ENCODE data around the gene MYL6B.
A peak's percentile ranks its signal among the peaks of the same experiment; 100 is the strongest.

MYL6B gene

DNA sequence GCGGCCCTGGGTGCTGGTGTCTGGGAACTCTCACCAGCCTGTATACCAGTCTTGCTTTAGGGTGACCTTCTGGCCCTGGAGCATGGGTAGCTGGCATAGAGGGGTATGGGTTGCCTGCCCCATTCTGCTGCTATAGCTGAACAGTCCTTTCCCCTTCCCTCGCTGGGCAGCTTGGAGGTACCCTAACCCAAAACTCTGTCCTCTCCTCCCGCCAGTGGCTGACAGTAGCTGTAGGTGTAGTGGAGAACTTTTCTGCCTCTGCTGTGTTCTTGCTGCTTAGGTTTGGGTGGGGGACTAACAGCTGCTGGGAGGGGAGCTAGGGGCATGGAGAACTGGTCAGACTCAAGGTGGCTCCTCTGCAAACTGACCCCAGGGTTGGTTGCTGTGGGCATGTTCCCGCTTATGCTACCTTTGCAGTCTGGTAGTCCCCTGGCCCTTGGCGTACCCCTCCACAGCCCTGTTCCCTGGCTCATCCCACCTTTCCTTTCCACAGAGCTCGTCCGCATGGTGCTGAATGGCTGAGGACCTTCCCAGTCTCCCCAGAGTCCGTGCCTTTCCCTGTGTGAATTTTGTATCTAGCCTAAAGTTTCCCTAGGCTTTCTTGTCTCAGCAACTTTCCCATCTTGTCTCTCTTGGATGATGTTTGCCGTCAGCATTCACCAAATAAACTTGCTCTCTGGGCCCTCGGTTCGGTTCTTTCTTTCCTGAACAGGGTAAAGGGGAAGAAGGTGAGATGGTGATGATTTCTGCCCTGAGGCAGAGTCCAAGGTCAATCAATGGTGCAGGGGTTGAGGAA, 8.7 kb downstream of the MYL6B start:
- peaks cover 88% of the 10 kb centered on the region for H3K36me3 Mint-ChIP-seq (ENCODE audit: low read depth)
- peak overlapping the region; percentile 98 for H3K27ac Mint-ChIP-seq
- H3K27me3 Mint-ChIP-seq = no peaks in the 10 kb centered on the region
- intact Hi-C loops (cut with micrococcal nuclease) = no loop called here
- no peaks in the 10 kb centered on the region for H3K9me3 Mint-ChIP-seq
- H3K4me3 Mint-ChIP-seq = peak overlapping the region; percentile 93
- peaks cover 47% of the 10 kb centered on the region for H3K4me1 Mint-ChIP-seq (ENCODE audit: low read depth)

DNA sequence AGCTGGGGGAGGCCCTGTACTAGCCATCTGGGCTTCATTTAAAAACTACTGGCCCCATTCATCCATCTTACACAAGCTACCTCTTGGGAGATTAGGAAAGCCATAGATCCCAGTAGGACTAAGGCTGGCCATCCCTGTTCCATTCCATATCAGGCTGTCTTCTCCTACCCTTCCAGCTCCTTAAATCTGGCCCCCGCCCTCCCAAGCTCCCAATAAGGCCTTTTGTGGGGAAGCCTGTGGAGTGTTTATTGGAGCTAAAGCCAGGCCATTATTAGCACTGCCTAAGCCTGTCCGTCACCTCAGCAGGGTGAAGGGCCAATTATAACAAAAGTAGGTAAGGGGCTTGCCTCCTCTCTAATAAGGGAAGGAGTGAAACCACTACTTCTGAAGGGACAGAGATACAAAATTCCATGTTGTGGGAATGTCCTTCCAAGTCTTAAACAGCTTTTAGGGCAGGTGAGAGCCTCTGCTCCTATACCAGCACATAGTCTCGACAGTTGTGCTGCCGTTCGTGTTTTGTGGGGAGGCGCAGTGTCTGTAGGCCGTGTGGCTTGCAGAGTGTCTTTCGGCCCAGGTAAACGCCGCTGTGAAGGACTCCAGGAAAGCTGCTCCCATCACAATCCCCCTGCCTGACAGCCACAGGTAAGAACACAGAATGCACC, 9.4 kb downstream of the MYL6B start:
- H3K27ac Mint-ChIP-seq = peak overlapping the region; percentile 60
- intact Hi-C loops (cut with micrococcal nuclease) = no loop called here
- no peaks in the 10 kb centered on the region for H3K27me3 Mint-ChIP-seq
- peaks cover 47% of the 10 kb centered on the region for H3K4me1 Mint-ChIP-seq (ENCODE audit: low read depth)
- no peaks in the 10 kb centered on the region for H3K9me3 Mint-ChIP-seq
- no peak overlapping the region for H3K4me3 Mint-ChIP-seq
- peaks cover 95% of the 10 kb centered on the region for H3K36me3 Mint-ChIP-seq (ENCODE audit: low read depth)

DNA sequence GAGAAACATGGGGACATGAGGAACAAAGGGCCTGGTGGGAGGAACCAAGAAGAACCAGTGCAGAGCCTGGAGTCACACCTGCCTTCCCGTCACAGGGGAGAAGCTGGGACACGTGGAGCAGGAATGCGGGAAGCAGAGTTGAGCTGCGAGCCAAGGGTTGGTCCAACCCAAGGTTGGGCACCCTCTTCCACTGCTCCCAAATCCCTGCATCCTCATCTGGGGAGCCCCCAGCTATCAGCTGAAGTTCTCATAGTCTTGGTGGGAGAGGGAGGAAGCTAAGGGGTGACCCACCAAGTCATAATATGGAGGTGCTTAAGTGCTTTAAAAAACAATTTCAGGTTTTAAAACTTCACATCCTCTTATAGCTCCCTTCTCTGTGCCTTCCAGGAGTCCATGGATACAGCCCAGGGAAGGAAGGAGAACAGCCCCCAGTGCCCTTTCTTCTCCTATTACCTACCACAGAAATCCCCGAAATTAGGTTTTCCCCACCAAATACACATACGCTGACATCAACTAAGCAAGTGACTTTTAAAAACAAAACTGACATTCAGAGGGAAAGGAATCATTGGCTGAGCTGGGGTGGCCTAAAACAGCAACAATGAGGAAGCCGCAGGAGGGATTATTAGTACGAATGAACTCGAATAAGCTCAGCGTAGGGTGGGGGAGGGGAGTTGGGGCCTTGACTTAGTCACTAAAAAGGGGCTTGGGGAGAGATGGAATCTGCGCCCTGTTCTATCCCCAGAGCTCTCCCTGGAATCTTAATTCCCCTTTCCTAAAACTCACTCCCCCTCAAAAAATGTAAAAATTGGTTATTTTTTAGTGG, 10.3 kb downstream of the MYL6B start:
- H3K4me1 Mint-ChIP-seq (ENCODE audit: low read depth) = peaks cover 40% of the 10 kb centered on the region
- intact Hi-C loops (cut with micrococcal nuclease) = no loop called here
- no peaks in the 10 kb centered on the region for H3K9me3 Mint-ChIP-seq
- peaks cover 100% of the 10 kb centered on the region for H3K36me3 Mint-ChIP-seq (ENCODE audit: low read depth)
- no peaks in the 10 kb centered on the region for H3K27me3 Mint-ChIP-seq
- H3K4me3 Mint-ChIP-seq = no peak overlapping the region
- no peak overlapping the region for H3K27ac Mint-ChIP-seq

DNA sequence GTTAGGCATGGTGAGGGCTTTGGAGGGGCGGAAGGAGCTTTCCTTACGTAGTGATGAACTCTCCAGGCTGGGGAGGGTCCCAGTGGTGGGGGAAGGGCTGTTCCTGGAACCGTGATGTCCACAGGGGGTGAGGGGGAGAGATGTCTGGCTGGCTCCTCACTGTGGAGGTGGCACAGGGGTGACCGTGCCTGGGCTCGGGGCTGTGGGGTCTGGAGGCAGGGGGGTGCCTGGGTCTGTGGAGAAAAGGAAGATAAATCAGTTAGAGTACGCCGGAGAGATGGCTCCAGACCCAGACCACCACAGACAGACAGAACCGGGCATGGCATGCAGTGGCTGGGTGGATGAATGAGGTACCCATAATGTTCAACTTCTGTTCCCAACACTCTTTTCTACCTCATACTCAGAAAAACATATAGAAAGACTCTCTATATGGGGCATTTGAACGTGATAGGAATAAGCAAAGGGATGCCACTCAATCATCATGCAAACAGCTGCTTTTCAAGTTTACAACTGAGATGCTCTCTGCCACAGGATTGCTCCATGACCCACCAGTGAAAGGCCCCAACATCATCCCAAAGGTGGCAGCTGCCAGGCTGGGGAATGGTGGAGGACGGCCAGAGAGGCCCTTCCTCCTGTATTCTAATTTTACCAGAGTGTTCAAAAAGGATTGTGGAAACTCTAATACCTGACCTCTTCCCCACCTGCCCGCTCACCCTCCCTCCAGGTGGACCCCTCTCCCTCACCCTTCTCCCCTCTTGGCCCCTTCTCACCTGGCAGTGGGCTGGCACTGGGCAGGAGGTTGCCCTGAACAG, 11.4 kb downstream of the MYL6B start:
- Mint-ChIP-seq H3K4me3 (no peak overlapping the region), H3K36me3 (ENCODE audit: low read depth) (peaks cover 100% of the 10 kb centered on the region), H3K9me3 (no peaks in the 10 kb centered on the region), H3K27ac (peak overlapping the region; percentile 23), H3K27me3 (no peaks in the 10 kb centered on the region), H3K4me1 (ENCODE audit: low read depth) (peaks cover 37% of the 10 kb centered on the region)
- intact Hi-C loops (cut with micrococcal nuclease) = no loop called here

DNA sequence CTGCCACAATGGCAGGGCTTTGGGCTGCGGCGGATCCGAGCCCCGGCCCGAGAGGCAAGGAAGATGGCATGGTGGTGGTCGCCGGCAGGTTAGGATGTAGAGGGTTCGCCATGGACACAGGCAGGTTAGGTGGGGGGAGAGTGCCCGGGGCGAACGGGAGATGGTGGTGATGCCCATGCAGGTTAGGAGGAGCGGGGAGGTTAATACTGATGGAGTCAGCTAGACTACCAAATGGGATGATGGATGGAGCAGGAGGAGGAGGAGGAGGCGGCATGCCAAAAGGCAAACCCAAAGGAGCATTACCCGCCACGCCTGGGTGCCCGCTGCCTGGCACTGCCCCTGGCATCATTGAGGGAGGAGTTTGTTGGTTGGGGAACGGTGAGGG, 11.9 kb downstream of the MYL6B start:
- Mint-ChIP-seq H3K36me3 (ENCODE audit: low read depth) (peaks cover 100% of the 10 kb centered on the region), H3K4me1 (ENCODE audit: low read depth) (peaks cover 31% of the 10 kb centered on the region), H3K27ac (no peak overlapping the region), H3K4me3 (no peak overlapping the region), H3K27me3 (no peaks in the 10 kb centered on the region), H3K9me3 (no peaks in the 10 kb centered on the region)
- intact Hi-C loops (cut with micrococcal nuclease) = no loop called here

DNA sequence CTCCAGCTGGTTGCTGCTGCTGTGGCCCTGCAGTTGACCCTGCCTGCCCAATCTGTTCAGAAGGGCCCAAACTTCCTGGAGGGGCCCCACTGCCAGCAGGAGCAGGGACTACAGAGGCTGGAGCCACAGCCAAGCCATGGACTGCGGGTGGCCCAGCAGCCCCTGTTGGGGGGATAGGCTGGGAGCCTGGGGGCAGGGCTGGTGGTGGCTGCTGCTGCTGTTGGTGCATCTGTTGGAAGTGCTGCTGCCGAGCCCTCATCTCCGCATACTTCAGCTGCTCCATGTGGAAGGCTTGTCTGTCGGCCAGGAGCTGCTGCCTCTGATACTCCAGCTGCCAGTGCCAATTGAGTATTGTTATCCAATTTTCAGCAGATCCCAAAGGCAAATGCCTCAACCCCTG, 13.0 kb downstream of the MYL6B start:
- H3K36me3 Mint-ChIP-seq (ENCODE audit: low read depth) = peaks cover 100% of the 10 kb centered on the region
- H3K27ac Mint-ChIP-seq = no peak overlapping the region
- H3K27me3 Mint-ChIP-seq = no peaks in the 10 kb centered on the region
- intact Hi-C loops (cut with micrococcal nuclease) = no loop called here
- H3K4me1 Mint-ChIP-seq (ENCODE audit: low read depth) = peaks cover 20% of the 10 kb centered on the region
- H3K4me3 Mint-ChIP-seq = no peak overlapping the region
- no peaks in the 10 kb centered on the region for H3K9me3 Mint-ChIP-seq

DNA sequence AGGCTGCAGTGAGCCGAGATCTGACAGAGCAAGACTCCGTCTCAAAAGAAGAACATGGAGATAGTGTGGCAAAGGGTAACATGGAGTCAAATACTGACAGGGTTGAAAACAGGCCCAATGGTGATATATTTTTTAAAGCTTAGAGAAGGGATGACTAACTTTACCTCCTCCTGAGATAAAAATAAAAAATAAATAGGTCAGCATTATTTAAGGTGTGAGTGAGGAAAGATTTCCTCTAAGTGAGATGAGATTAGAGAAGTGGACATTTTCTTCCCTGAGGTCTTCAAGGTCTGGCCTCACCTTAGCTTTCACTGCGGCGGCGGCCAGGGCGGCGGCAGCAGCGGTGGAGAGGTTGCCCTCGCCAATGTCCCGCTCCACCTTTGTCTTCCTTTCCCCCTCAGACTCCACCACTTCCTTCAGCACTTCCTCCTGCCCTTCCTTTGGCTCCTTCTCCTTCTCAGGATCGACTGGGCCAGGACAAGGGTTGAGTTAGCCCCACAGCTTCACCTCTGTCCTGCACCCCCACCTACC, 16.9 kb downstream of the MYL6B start:
- no peaks in the 10 kb centered on the region for H3K4me1 Mint-ChIP-seq (ENCODE audit: low read depth)
- no peak overlapping the region for H3K27ac Mint-ChIP-seq
- H3K4me3 Mint-ChIP-seq = no peak overlapping the region
- no peaks in the 10 kb centered on the region for H3K9me3 Mint-ChIP-seq
- intact Hi-C loops (cut with micrococcal nuclease) = no loop called here
- peaks cover 100% of the 10 kb centered on the region for H3K36me3 Mint-ChIP-seq (ENCODE audit: low read depth)
- no peaks in the 10 kb centered on the region for H3K27me3 Mint-ChIP-seq

DNA sequence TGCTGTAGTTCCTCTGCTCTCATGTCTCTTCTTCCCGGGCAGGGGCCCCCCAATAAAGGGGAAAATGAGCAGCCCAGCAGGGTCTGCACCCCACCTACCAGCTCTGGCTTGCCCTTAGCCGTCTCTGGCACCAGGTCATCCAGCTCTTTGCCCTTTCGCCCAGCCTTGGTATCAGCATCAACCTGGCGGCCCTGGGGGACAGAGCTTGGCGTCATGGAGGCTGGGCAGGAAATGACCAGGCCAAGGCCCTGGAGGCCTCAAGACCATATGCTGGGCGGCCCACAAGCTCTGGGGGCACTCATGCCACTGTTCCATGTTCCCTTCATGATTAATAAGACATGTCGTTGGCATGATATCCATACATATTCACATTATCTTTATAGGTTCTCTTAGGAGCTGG, 20.5 kb downstream of the MYL6B start:
- Mint-ChIP-seq H3K27me3 (no peaks in the 10 kb centered on the region), H3K9me3 (no peaks in the 10 kb centered on the region), H3K4me1 (ENCODE audit: low read depth) (no peaks in the 10 kb centered on the region), H3K4me3 (no peak overlapping the region), H3K27ac (no peak overlapping the region), H3K36me3 (ENCODE audit: low read depth) (peaks cover 100% of the 10 kb centered on the region)
- intact Hi-C loops (cut with micrococcal nuclease) = no loop called here

DNA sequence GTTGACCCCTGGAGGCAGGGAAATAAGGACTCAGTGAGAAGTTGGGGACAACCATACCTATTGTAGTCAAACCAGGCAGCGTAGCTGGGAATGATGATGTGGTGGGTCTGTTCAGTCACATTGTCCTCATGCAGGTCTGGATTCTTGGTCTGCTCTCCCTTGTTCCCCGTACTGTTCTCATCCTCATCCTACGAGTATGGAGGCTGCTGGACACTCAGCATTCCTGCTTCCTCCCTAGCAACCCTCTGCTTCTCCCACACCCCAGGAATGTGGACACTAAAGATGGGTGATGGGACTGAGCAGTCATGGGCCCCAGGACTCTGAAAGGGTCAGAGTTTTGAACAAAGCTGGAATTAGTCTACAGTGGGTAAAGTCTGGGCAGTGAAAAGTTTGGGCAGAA, 26.0 kb downstream of the MYL6B start:
- H3K27ac Mint-ChIP-seq = peak overlapping the region; percentile 1

DNA sequence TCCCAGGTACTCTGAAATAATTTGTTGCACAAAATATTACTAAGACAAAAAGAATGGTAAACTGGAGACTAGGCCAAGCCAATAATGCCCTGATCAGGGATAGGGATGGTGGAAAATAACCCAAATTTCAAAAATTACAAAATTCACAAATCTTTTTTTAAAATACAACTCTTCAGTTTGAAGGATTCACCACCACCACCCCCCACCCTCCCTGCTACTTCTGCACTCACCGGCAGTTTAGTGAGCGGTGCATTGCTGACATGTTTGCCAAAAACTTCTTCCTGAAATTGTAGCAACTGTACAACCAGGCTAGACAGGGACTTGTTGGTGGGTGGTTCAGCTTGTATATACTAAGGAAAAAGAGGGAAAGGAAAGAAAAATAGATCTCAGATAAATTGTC, 34.6 kb downstream of the MYL6B start:
- Mint-ChIP-seq H3K4me3 (no peak overlapping the region), H3K27me3 (no peaks in the 10 kb centered on the region), H3K36me3 (ENCODE audit: low read depth) (peaks cover 58% of the 10 kb centered on the region), H3K9me3 (no peaks in the 10 kb centered on the region), H3K4me1 (ENCODE audit: low read depth) (peaks cover 44% of the 10 kb centered on the region), H3K27ac (no peak overlapping the region)
- intact Hi-C loops (cut with micrococcal nuclease) = no loop called here

More for the DNA sequence above, 26.0 kb downstream of the MYL6B start:
- Mint-ChIP-seq H3K36me3 (ENCODE audit: low read depth) (peaks cover 98% of the 10 kb centered on the region), H3K4me3 (no peak overlapping the region), H3K4me1 (ENCODE audit: low read depth) (peaks cover 23% of the 10 kb centered on the region), H3K9me3 (no peaks in the 10 kb centered on the region), H3K27me3 (no peaks in the 10 kb centered on the region)
- intact Hi-C loops (cut with micrococcal nuclease) = no loop called here

DNA sequence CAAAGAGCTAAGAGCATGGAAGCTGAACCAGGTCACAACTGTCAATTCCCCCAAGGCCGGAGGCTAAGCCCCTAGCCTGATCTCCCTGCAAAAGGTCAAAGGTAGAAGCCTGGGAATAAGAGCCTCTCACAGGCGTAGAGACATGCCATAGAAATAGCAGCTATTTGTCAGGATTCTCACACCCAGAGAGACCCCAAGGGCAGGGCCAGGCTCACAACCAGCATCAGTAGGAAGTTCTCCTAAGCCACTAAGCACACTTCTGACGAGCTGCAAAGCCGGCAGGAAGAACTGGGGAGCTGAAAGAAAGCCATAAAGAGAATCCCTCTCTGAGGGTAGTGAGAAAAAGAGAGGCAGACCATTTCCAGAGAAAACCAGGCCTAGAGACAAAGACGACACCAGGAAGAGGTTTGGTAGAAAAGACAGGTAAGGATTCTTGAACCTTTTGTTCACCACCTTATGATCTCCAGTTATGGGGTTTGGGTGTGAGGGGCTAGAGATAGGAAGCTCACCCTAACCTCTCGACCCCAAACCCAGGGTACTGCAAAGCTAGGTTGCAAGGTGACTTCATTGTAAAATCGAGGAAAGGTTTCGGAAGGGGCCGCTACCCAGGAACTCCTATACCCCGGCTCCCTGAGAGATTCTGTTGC, 35.9 kb downstream of the MYL6B start:
- intact Hi-C loops (cut with micrococcal nuclease) = loop anchor here (2.0 kb wide), 2 partner anchors 29 to 61 kb away; partner anchors contain the start of gene MYL6
- peaks cover 39% of the 10 kb centered on the region for H3K4me1 Mint-ChIP-seq (ENCODE audit: low read depth)
- H3K27me3 Mint-ChIP-seq = no peaks in the 10 kb centered on the region
- H3K9me3 Mint-ChIP-seq = no peaks in the 10 kb centered on the region
- peak overlapping the region; percentile 97 for H3K27ac Mint-ChIP-seq
- H3K4me3 Mint-ChIP-seq = peak overlapping the region; percentile 95
- H3K36me3 Mint-ChIP-seq (ENCODE audit: low read depth) = peaks cover 46% of the 10 kb centered on the region

DNA sequence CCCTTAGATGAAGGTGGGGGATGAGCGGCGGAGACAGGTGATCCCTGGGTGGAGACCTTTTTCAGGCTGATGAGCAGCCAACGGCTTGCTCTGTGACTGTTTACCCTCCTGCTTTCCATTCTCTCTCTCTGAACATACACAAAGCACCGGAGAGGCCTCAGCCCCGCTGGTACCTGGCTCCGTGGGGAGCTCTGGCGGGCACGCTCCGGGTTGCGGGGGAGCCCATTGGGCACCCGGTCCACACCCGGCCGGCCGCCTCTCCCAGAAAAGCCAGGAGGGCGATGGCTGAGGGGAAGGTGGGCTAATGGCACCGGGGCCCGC, 36.4 kb downstream of the MYL6B start:
- peak overlapping the region; percentile 97 for H3K27ac Mint-ChIP-seq
- H3K4me3 Mint-ChIP-seq = peak overlapping the region; percentile 95
- intact Hi-C loops (cut with micrococcal nuclease) = loop anchor here (2.0 kb wide), 2 partner anchors 30 to 62 kb away; partner anchors contain the start of gene MYL6
- peaks cover 43% of the 10 kb centered on the region for H3K4me1 Mint-ChIP-seq (ENCODE audit: low read depth)
- peaks cover 44% of the 10 kb centered on the region for H3K36me3 Mint-ChIP-seq (ENCODE audit: low read depth)
- H3K27me3 Mint-ChIP-seq = no peaks in the 10 kb centered on the region
- H3K9me3 Mint-ChIP-seq = no peaks in the 10 kb centered on the region
